NCI-H146 treated with DMSO at 0.1 percent for 48 hours (cell line): ENCODE data around the gene TPPP2.
A peak's percentile ranks its signal among the peaks of the same experiment; 100 is the strongest.

ENCODE experiments used
- DNase-seq: peaks from one replicate; lab custom pipeline; 2025; ENCODE audit not compliant: unreplicated experiment; lab: John Stamatoyannopoulos, UW

The TPPP2 gene

GRCh38 chr14:21056520-21057163 lies 26.6 kb downstream of the TPPP2 start:
- DNase-seq = no peak

GRCh38 chr14:21057803-21058675 lies 28.0 kb downstream of the TPPP2 start, which contains the start of gene RNASE8:
RNASE8 (plus strand) TSS chr14:21057822; CDS start chr14:21057893, 71 bp downstream.
- no peak for DNase-seq

- DNase-seq = no peak
Measured at GRCh38 chr14:21058903-21059302, 28.9 kb downstream of the TPPP2 start.

GRCh38 chr14:21059842-21060613 lies 30.0 kb downstream of the TPPP2 start:
- DNase-seq = no peak

GRCh38 chr14:21060614-21061346 lies 30.8 kb downstream of the TPPP2 start:
- DNase-seq = no peak

GRCh38 chr14:21061347-21061668 lies 31.3 kb downstream of the TPPP2 start:
- no peak for DNase-seq

GRCh38 chr14:21063479-21063878 lies 33.5 kb downstream of the TPPP2 start:
- DNase-seq = no peak

GRCh38 chr14:21066882-21067502 lies 37.0 kb downstream of the TPPP2 start:
- DNase-seq = peak; percentile 28

- DNase-seq = peak; percentile 50
Measured at GRCh38 chr14:21068521-21069387, 38.7 kb downstream of the TPPP2 start.

- no peak for DNase-seq
Measured at GRCh38 chr14:21069388-21070082, 39.5 kb downstream of the TPPP2 start.

- DNase-seq = no peak
Measured at GRCh38 chr14:21070083-21070609, 40.1 kb downstream of the TPPP2 start, which contains the start of gene ARHGEF40. ARHGEF40 (plus strand) TSS chr14:21070304; CDS start chr14:21070397, 93 bp downstream.

- DNase-seq = no peak
Measured at GRCh38 chr14:21070610-21071224, 40.7 kb downstream of the TPPP2 start.

- peak; percentile 66 for DNase-seq
Measured at GRCh38 chr14:21071225-21072030, 41.4 kb downstream of the TPPP2 start.

- no peak for DNase-seq
Measured at GRCh38 chr14:21072031-21072473, 42.0 kb downstream of the TPPP2 start.

- DNase-seq = no peak
Measured at GRCh38 chr14:21072781-21073339, 42.8 kb downstream of the TPPP2 start.

- no peak for DNase-seq
Measured at GRCh38 chr14:21073921-21074320, 43.9 kb downstream of the TPPP2 start.
